ENCODE data around the gene GRID1.

Gene GRID1

GRCh38 chr10:86030312-86030711 lies 336.3 kb downstream of the GRID1 start:
- DNase-seq (ENCODE audit: low read depth), result no peak
- TF ChIP-seq CTCF (conservative IDR thresholded peaks at IDR 0.05; ENCODE audit: low read depth, low read length), result no peak
- no peak overlapping the region for H3K4me3 ChIP-seq (ENCODE audit: low read depth, low read length)

GRCh38 chr10:86027346-86027745 lies 339.2 kb downstream of the GRID1 start:
- no peak for TF ChIP-seq CTCF (conservative IDR thresholded peaks at IDR 0.05; ENCODE audit: low read depth, low read length)
- H3K4me3 ChIP-seq (ENCODE audit: low read depth, low read length), result no peak overlapping the region
- no peak for DNase-seq (ENCODE audit: low read depth)

- TF ChIP-seq CTCF (conservative IDR thresholded peaks at IDR 0.05; ENCODE audit: low read depth, low read length), result no peak
- no peak for DNase-seq (ENCODE audit: low read depth)
- H3K4me3 ChIP-seq (ENCODE audit: low read depth, low read length), result no peak overlapping the region
These were observed 341.1 kb downstream of the GRID1 start for GRCh38 chr10:86025509-86025908.

- no peak for DNase-seq (ENCODE audit: low read depth)
- H3K4me3 ChIP-seq (ENCODE audit: low read depth, low read length), result no peak overlapping the region
- TF ChIP-seq CTCF (conservative IDR thresholded peaks at IDR 0.05; ENCODE audit: low read depth, low read length), result no peak
These were observed 342.1 kb downstream of the GRID1 start for GRCh38 chr10:86024281-86025041.

GRCh38 chr10:86023931-86024280 lies 342.7 kb downstream of the GRID1 start:
- no peak for TF ChIP-seq CTCF (conservative IDR thresholded peaks at IDR 0.05; ENCODE audit: low read depth, low read length)
- H3K4me3 ChIP-seq (ENCODE audit: low read depth, low read length), result no peak overlapping the region
- no peak for DNase-seq (ENCODE audit: low read depth)

- TF ChIP-seq CTCF (conservative IDR thresholded peaks at IDR 0.05; ENCODE audit: low read depth, low read length), result no peak
- no peak overlapping the region for H3K4me3 ChIP-seq (ENCODE audit: low read depth, low read length)
- no peak for DNase-seq (ENCODE audit: low read depth)
These were observed 343.3 kb downstream of the GRID1 start for GRCh38 chr10:86023336-86023735.

- TF ChIP-seq CTCF (conservative IDR thresholded peaks at IDR 0.05; ENCODE audit: low read depth, low read length), result no peak
- no peak overlapping the region for H3K4me3 ChIP-seq (ENCODE audit: low read depth, low read length)
- no peak for DNase-seq (ENCODE audit: low read depth)
These were observed 343.7 kb downstream of the GRID1 start for GRCh38 chr10:86022906-86023305.

All from choroid plexus epithelial cell (primary cell).